K562 treated with DMSO at 1 percent for 24 hours (cell line): Measurements from ENCODE around the gene SH3BP5L. TPM values are rescaled to one million over a fixed set of nuclear protein-coding genes. Genes with fewer than 3 reads are reported as not detected.

Experiments used
- total RNA-seq: library from RNA; unstranded; fragments of 300-600 nt; gene quantifications from 2 replicates; pipeline ENCODE4 v1.2.3, GENCODE V29; 2022; ENCODE audit warnings: low read depth; ENCODE audit not compliant: insufficient read depth

SH3BP5L gene
- 33.0 and 33.2 TPM in 2 replicates for total RNA-seq

GRCh38 chr1:248825909-248826760, at the start of gene SH3BP5L:
Gene SH3BP5L (minus strand): TSS chr1:248825915. CDS start chr1:248824935, 980 bp downstream.

GRCh38 chr1:248858891-248859889, 33.5 kb upstream of the SH3BP5L start, which contains the start of gene ZNF692:
Gene ZNF692 (minus strand): TSS chr1:248859085. CDS start chr1:248858309, 776 bp downstream.

GRCh38 chr1:248837781-248838356, 12.2 kb upstream of the SH3BP5L start, which contains the start of gene ZNF672:
Gene ZNF672 (plus strand): TSS chr1:248838224. CDS start chr1:248847275, 9,051 bp downstream.

Other genes with a start within 250 kb of the SH3BP5L start
- gene OR2T10, start 228.2 kb downstream of the SH3BP5L start, total RNA-seq = not detected in 2 replicates
- gene OR2T11, start 190.8 kb downstream of the SH3BP5L start, total RNA-seq = not detected in 2 replicates
- gene OR2T35, start 180.6 kb downstream of the SH3BP5L start, total RNA-seq = not detected in 2 replicates
- gene OR2T27, start 170.4 kb downstream of the SH3BP5L start, total RNA-seq = not detected in 2 replicates
- gene OR14I1, start 123.1 kb downstream of the SH3BP5L start, total RNA-seq = not detected in 2 replicates
- gene LYPD8, start 70.2 kb downstream of the SH3BP5L start, total RNA-seq = 1.0 and 2.2 TPM in 2 replicates
- 91.2 and 100 TPM in 2 replicates for gene ZNF672, start 12.3 kb upstream of the SH3BP5L start, total RNA-seq
- gene ZNF692, start 33.2 kb upstream of the SH3BP5L start, total RNA-seq = 32.3 and 46.9 TPM in 2 replicates
- 8.9 and 11.2 TPM in 2 replicates for gene PGBD2, start 80.3 kb upstream of the SH3BP5L start, total RNA-seq